H1 (cell line): ENCODE data around the gene NAA60. TPM values are rescaled to one million over a fixed set of nuclear protein-coding genes. Genes with fewer than 3 reads are reported as not detected.
A peak's percentile ranks its signal among the peaks of the same experiment; 100 is the strongest.

ENCODE experiments used
- CTCF ChIA-PET: fragments of 300-600 bp; sonication (Branson Sonifier 250); formaldehyde crosslinking; loops from one replicate; lab custom pipeline; 2021; ENCODE audit not compliant: partially characterized antibody; lab: Charles Lee
- POLR2A ChIA-PET: fragments of 300-600 bp; sonication (Branson Sonifier 250); formaldehyde crosslinking; loops from one replicate; lab custom pipeline; 2021; ENCODE audit warnings: inconsistent platforms; ENCODE audit not compliant: partially characterized antibody; lab: Charles Lee
- DNase-seq, 2 experiments: peaks; one replicate each; pipeline versions ENCODE4 v3.0.0 to v3.0.0-alpha.2; 2010 to 2022; ENCODE audit warnings: low spot score in 2 of 2, low read depth in 1 of 2, mixed read lengths in 1 of 2
- FAIRE-seq: peaks from 2 replicates; lab custom pipeline; 2011; peaks lifted over from hg19 to GRCh38; lab: Jason Lieb, UNC
- H2AFZ ChIP-seq: 2 replicates; pipeline ENCODE4 v1.8.1; 2012; ENCODE audit warnings: low read length, inconsistent platforms
- H2AK5ac ChIP-seq: 2 replicates; pipeline ENCODE4 v1.6.1; 2013; ENCODE audit warnings: low read depth, low read length
- H2BK120ac ChIP-seq: replicated peaks from 2 replicates; pipeline ENCODE3; 2013; ENCODE audit warnings: low read depth, low read length, inconsistent platforms
- H2BK12ac ChIP-seq: 2 replicates; pipeline ENCODE4 v1.6.1; 2013; ENCODE audit warnings: low read depth, low read length
- H2BK15ac ChIP-seq: 2 replicates; pipeline ENCODE4 v1.6.1; 2013; ENCODE audit warnings: low read length
- H2BK20ac ChIP-seq: 2 replicates; pipeline ENCODE4 v1.6.1; 2013; ENCODE audit warnings: low read length
- H2BK5ac ChIP-seq: 2 replicates; pipeline ENCODE4 v1.6.1; 2013; ENCODE audit warnings: low read depth, low read length
- H3K14ac ChIP-seq: 2 replicates; pipeline ENCODE4 v1.6.1; 2013; ENCODE audit warnings: inconsistent platforms; ENCODE audit not compliant: insufficient read length
- H3K18ac ChIP-seq: 2 replicates; pipeline ENCODE4 v1.6.1; 2013; ENCODE audit warnings: low read length; ENCODE audit errors: extremely low read depth
- H3K23ac ChIP-seq: 2 replicates; pipeline ENCODE4 v1.6.1; 2013; ENCODE audit warnings: inconsistent platforms; ENCODE audit not compliant: insufficient read length
- H3K23me2 ChIP-seq: 2 replicates; pipeline ENCODE4 v1.6.1; 2013; ENCODE audit warnings: low read depth, low read length
- H3K27ac ChIP-seq: 2 replicates; pipeline ENCODE4 v1.6.1; 2011; ENCODE audit warnings: low read depth, low read length, inconsistent platforms
- H3K27me3 ChIP-seq, 4 experiments: replicated peaks in 1 of 4; 1 replicate in 1 of 4; 2 replicates in 3 of 4; pipeline versions ENCODE4 v1.6.1 to v1.8.1; 2011 to 2013; ENCODE audit warnings: low read length in 3 of 4, mild to moderate bottlenecking in 3 of 4, inconsistent platforms in 2 of 4, mixed read lengths in 2 of 4, moderate library complexity in 1 of 4; ENCODE audit not compliant: control insufficient read depth in 3 of 4, insufficient read depth in 3 of 4; ENCODE audit errors: extremely low read depth in 1 of 4
- H3K36me3 ChIP-seq, 4 experiments: 2 replicates each; pipeline versions ENCODE4 v1.6.1 to v1.8.1; 2011 to 2013; ENCODE audit warnings: mild to moderate bottlenecking in 4 of 4, low read length in 3 of 4, moderate library complexity in 2 of 4, control low read depth in 1 of 4, inconsistent platforms in 1 of 4; ENCODE audit not compliant: insufficient read depth in 4 of 4, control insufficient read depth in 2 of 4
- H3K4ac ChIP-seq: replicated peaks from 2 replicates; pipeline ENCODE3; 2013; ENCODE audit warnings: low read length, low read depth, mixed read lengths, inconsistent platforms; ENCODE audit not compliant: insufficient read length
- H3K4me1 ChIP-seq, 4 experiments: replicated peaks in 1 of 4; 1 replicate in 1 of 4; 2 replicates in 3 of 4; pipeline versions ENCODE4 v1.6.1 to v1.8.1; 2011 to 2013; ENCODE audit warnings: low read length in 3 of 4, inconsistent platforms in 2 of 4, mixed read lengths in 1 of 4; ENCODE audit not compliant: insufficient read depth in 4 of 4, control insufficient read depth in 3 of 4
- H3K4me2 ChIP-seq, 2 experiments: 2 replicates each; pipeline versions ENCODE4 v1.6.1 to v1.8.1; 2011 to 2013; ENCODE audit warnings: low read depth in 2 of 2, low read length in 2 of 2, control low read depth in 1 of 2, inconsistent platforms in 1 of 2, mild to moderate bottlenecking in 1 of 2; ENCODE audit not compliant: insufficient read depth in 1 of 2
- H3K4me3 ChIP-seq, 4 experiments: fragments of 200-600, 300-600 bp in 1 of 4; sonication (generic), shearing (Covaris generic), sonication (Bioruptor Twin) in 1 of 4; 2 replicates each; pipeline versions ENCODE4 v1.5.1 to v1.8.1; 2011 to 2016; ENCODE audit warnings: low read length in 4 of 4, low read depth in 3 of 4, control low read depth in 2 of 4, inconsistent platforms in 2 of 4, mild to moderate bottlenecking in 2 of 4, mixed read lengths in 1 of 4, moderate library complexity in 1 of 4; ENCODE audit not compliant: insufficient read depth in 2 of 4; ENCODE audit errors: extremely low read depth in 1 of 4
- H3K56ac ChIP-seq: replicated peaks from 2 replicates; pipeline ENCODE3; 2013; ENCODE audit warnings: low read depth, mild to moderate bottlenecking, mixed read lengths, low read length, inconsistent platforms; ENCODE audit not compliant: insufficient read length
- H3K79me1 ChIP-seq: 2 replicates; pipeline ENCODE4 v1.6.1; 2013; ENCODE audit warnings: low read depth, low read length, control low read depth
- H3K79me2 ChIP-seq, 2 experiments: 2 replicates each; pipeline versions ENCODE4 v1.6.1 to v1.8.1; 2012 to 2013; ENCODE audit warnings: low read length in 2 of 2, mild to moderate bottlenecking in 2 of 2, inconsistent platforms in 1 of 2; ENCODE audit not compliant: insufficient read depth in 2 of 2, control insufficient read depth in 1 of 2
- H3K9ac ChIP-seq, 4 experiments: replicated peaks in 1 of 4; 1 replicate in 1 of 4; 2 replicates in 3 of 4; pipeline versions ENCODE4 v1.6.1 to v1.8.1; 2011 to 2013; ENCODE audit warnings: low read depth in 3 of 4, low read length in 3 of 4, control low read depth in 2 of 4, mild to moderate bottlenecking in 2 of 4, moderate library complexity in 2 of 4, inconsistent platforms in 1 of 4; ENCODE audit errors: extremely low read depth in 1 of 4
- H3K9me3 ChIP-seq, 2 experiments: 2 replicates each; pipeline versions ENCODE4 v1.6.1 to v1.8.1; 2012 to 2013; ENCODE audit warnings: mild to moderate bottlenecking in 2 of 2, moderate library complexity in 2 of 2, control low read depth in 1 of 2, inconsistent platforms in 1 of 2, low read depth in 1 of 2, low read length in 1 of 2, mixed read lengths in 1 of 2; ENCODE audit not compliant: insufficient read depth in 2 of 2
- H4K20me1 ChIP-seq, 2 experiments: replicated peaks in 1 of 2; 2 replicates each; pipeline versions ENCODE3 to v1.8.1; 2011 to 2013; ENCODE audit warnings: inconsistent platforms in 2 of 2, low read length in 2 of 2, mild to moderate bottlenecking in 1 of 2; ENCODE audit not compliant: insufficient read depth in 2 of 2, control insufficient read depth in 1 of 2
- H4K5ac ChIP-seq: 2 replicates; pipeline ENCODE4 v1.6.1; 2013; ENCODE audit warnings: low read length, low read depth, mixed read lengths, inconsistent platforms; ENCODE audit not compliant: insufficient read length
- H4K8ac ChIP-seq: 2 replicates; pipeline ENCODE4 v1.8.0; 2013; ENCODE audit warnings: mild to moderate bottlenecking, moderate library complexity, low read length, inconsistent platforms; ENCODE audit not compliant: insufficient read depth; ENCODE audit errors: extremely low read depth
- H4K91ac ChIP-seq: replicated peaks from 2 replicates; pipeline ENCODE3; 2013; ENCODE audit warnings: low read length, mixed read lengths, inconsistent platforms; ENCODE audit not compliant: insufficient read length
- CHD1 ChIP-seq: IDR thresholded peaks from 2 replicates; pipeline ENCODE4 v1.6.1; 2012; ENCODE audit warnings: low read depth, low read length, improper control_type of control experiment
- WGBS, 2 experiments: shearing (Covaris generic) in 1 of 2; methylation state at CpG; one replicate each; pipeline versions ENCODE4 v1.1.6 to v1.1.7; 2013 to 2015; ENCODE audit warnings: low lambda C conversion rate in 2 of 2, mixed read lengths in 2 of 2, inconsistent platforms in 1 of 2, low coverage in 1 of 2, missing lambda C conversion rate in 1 of 2; ENCODE audit not compliant: insufficient replicate concordance in 2 of 2, insufficient coverage in 1 of 2, insufficient read length in 1 of 2; ENCODE audit errors: extremely low coverage in 1 of 2, missing lambda C conversion rate in 1 of 2; 5-methylcytosine and 5-hydroxymethylcytosine counted together
- polyA plus RNA-seq, 7 experiments: library from polyadenylated mRNA; depleted of rRNA in 3 of 7; stranded (reverse) in 5 of 7; unstranded in 2 of 7; fragments of >200 nt in 5 of 7; fragments of 200-250 nt in 2 of 7; gene quantifications; 1 replicate in 5 of 7; 2 replicates in 1 of 7; 4 replicates in 1 of 7; pipeline versions ENCODE4 v1.2.1 to v1.2.3, GENCODE V29; 2011 to 2013; ENCODE audit warnings: missing spikeins in 2 of 7, mixed read lengths in 2 of 7
- total RNA-seq: library from RNA; stranded (reverse); fragmentation: NEBNext Ultra II Directional; extraction: Animal tissue kit (Norgen Biotek cat#: 25700); gene quantifications from 2 replicates; pipeline ENCODE4 v1.2.1, GENCODE V29; 2021

Gene NAA60
- total and polyA plus RNA-seq, 2 of the 8 experiments (the other 6 are each of a cell fraction or from before 2014, with no cell fraction given) = 34.1 to 47.6 TPM

DNA sequence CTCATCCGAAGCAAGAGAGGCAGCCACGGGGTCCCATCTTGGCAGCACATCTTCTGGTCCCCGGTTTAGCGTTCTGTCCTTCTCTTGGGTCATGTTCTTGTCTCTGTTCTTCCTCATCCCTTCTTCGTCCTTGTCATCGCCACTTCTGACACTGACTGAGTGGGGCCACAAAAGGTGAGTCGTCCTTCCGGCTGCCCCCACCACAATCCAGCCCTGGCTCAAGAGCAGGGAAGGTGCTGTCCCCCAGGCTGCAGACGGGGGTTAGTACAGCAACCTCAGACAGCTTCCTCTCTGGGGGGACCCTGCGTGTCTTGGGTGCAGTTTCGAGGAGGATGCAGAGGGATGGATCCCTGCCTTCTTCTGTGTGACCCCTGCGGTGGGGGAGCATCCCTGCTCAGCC lies 21.8 kb downstream of the NAA60 start:
- DNase-seq (no peak), FAIRE-seq (no peak)
- peaks cover 32% of the 10 kb centered on the region for H3K79me1 ChIP-seq
- no peak overlapping the region; the same call in 1 of the 2 replicates for H3K18ac ChIP-seq
- H2BK120ac ChIP-seq = no peak overlapping the region
- H3K4me2 ChIP-seq = no peak overlapping the region
- H3K23me2 ChIP-seq = no peaks in the 10 kb centered on the region
- H4K91ac ChIP-seq = no peak overlapping the region
- H3K4me3 ChIP-seq = no peak overlapping the region
- no peak overlapping the region for H2BK5ac ChIP-seq
- H3K27ac ChIP-seq = no peak overlapping the region
- H3K4me1 ChIP-seq = peaks cover 3 to 31% (median 12%) of the 10 kb centered on the region in 4 experiments
- H3K9me3 ChIP-seq = no peaks in the 10 kb centered on the region
- H2AK5ac ChIP-seq = peak overlapping the region; percentile 61; the same call in 1 of the 2 replicates
- peaks cover 12 to 20% of the 10 kb centered on the region in 2 experiments for H4K20me1 ChIP-seq
- no peak overlapping the region for H3K56ac ChIP-seq
- no peaks in the 10 kb centered on the region for H3K27me3 ChIP-seq
- ChIA-PET POLR2A (interaction anchor here (1.2 to 2.3 kb wide), 2 partner anchors 64 to 182 kb away, joined by 3 to 5 read pairs; partner anchors contain the start of genes ZNF174 and ZNF263), CTCF (no interaction called here)
- 99% methylated on average over 9 of the region's 12 CpGs; no CpG with 5 or more reads in 1 of the 2 experiments for WGBS, 2 experiments
- no peak overlapping the region for H3K23ac ChIP-seq
- no peak overlapping the region for H4K5ac ChIP-seq
- no peak overlapping the region for H3K4ac ChIP-seq
- no peak overlapping the region for H3K9ac ChIP-seq
- H4K8ac ChIP-seq = no peak overlapping the region
- H2BK12ac ChIP-seq = no peak overlapping the region
- H2BK15ac ChIP-seq = no peak overlapping the region
- H3K79me2 ChIP-seq = peaks cover 25 to 99% of the 10 kb centered on the region in 2 experiments
- H2AFZ ChIP-seq = no peak overlapping the region
- H3K14ac ChIP-seq = no peak overlapping the region
- no peak overlapping the region for H2BK20ac ChIP-seq
- peaks cover 0 to 3% (median 0%) of the 10 kb centered on the region in 4 experiments; a peak in 2 of 8 replicates for H3K36me3 ChIP-seq
- no peak for TF ChIP-seq CHD1
